Type B pancreatic cell (in vitro differentiated cells): Measurements from ENCODE around the gene CDX1. TPM values are rescaled to one million over a fixed set of nuclear protein-coding genes. Genes with fewer than 3 reads are reported as not detected.

Experiments used
- DNase-seq: peaks from one replicate; pipeline ENCODE4 v3.0.0; 2021; ENCODE audit warnings: mixed read lengths; ENCODE audit not compliant: unreplicated experiment; ENCODE audit errors: extremely low spot score
- H3K27ac Mint-ChIP-seq: 2 replicates; pipeline ENCODE4 v1.8.0; 2021; ENCODE audit warnings: mild to moderate bottlenecking, mixed read lengths
- H3K27me3 Mint-ChIP-seq: 2 replicates; pipeline ENCODE4 v1.8.0; 2021; ENCODE audit warnings: mixed read lengths
- H3K36me3 Mint-ChIP-seq: 2 replicates; pipeline ENCODE4 v1.8.0; 2021; ENCODE audit warnings: mixed read lengths
- H3K4me1 Mint-ChIP-seq: one replicate; pipeline ENCODE4 v1.8.0; 2021; ENCODE audit warnings: mixed read lengths; ENCODE audit not compliant: unreplicated experiment
- H3K4me3 Mint-ChIP-seq: 2 replicates; pipeline ENCODE4 v1.8.0; 2021; ENCODE audit warnings: mild to moderate bottlenecking, mixed read lengths
- H3K9me3 Mint-ChIP-seq: 2 replicates; pipeline ENCODE4 v1.8.0; 2021; ENCODE audit warnings: mixed read lengths
- total RNA-seq: library from RNA; stranded (reverse); gene quantifications from 2 replicates; pipeline ENCODE4 v1.2.1, GENCODE V29; 2021; ENCODE audit warnings: low replicate concordance
- TF ChIP-seq, protein P1 (sequence below): fragments of 200-600 bp; sonication (generic); conservative IDR thresholded peaks from 2 replicates; pipeline ENCODE4 v1.5.0; 2021; ENCODE audit warnings: antibody characterized with exemption, mild to moderate bottlenecking

The CDX1 gene
- total RNA-seq, 1 donor from 2014 or later, result 5.0 TPM

DNA sequence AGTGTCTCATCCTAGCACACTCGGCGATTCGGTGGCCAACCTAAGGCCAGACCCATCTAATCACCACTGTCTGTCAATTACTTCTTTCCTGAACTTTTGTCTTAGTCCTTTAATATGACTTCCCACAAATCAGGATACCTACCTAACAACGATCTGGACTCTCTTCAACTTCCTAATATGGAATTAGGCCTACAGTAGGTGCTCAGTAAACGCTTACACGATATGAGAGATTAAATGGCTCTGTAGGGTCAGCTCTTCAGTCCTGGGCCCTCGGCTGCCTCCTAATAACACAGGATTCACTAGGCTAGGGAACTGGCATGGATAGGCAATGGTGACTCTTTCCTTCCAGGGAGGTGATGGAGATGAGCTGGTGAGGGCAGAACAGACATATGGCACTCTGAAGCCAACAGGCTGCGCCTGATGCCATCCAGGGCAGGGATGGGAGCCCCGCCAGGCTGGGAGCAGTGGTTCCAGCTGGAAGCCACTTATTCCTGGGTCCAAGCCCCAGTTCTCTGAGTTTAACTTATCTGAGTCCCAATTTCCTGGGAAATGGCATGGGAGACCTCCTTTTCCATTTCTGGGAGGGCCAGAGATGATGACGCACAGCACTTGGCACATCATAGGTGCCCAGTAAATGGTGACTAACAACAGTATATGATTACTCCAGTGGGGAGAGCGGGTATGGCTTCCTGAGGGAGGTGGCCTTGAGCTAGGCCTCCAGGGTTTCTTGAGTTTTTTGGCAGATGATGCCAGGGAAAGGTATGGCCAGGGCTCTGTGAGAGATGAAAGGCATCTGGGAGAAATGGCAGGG is 18.3 kb upstream of the CDX1 start:
- H3K27me3 Mint-ChIP-seq, result no peaks in the 10 kb centered on the region
- DNase-seq, result no peak
- H3K27ac Mint-ChIP-seq, result no peak overlapping the region
- no peaks in the 10 kb centered on the region for H3K9me3 Mint-ChIP-seq
- TF ChIP-seq, protein P1, sequence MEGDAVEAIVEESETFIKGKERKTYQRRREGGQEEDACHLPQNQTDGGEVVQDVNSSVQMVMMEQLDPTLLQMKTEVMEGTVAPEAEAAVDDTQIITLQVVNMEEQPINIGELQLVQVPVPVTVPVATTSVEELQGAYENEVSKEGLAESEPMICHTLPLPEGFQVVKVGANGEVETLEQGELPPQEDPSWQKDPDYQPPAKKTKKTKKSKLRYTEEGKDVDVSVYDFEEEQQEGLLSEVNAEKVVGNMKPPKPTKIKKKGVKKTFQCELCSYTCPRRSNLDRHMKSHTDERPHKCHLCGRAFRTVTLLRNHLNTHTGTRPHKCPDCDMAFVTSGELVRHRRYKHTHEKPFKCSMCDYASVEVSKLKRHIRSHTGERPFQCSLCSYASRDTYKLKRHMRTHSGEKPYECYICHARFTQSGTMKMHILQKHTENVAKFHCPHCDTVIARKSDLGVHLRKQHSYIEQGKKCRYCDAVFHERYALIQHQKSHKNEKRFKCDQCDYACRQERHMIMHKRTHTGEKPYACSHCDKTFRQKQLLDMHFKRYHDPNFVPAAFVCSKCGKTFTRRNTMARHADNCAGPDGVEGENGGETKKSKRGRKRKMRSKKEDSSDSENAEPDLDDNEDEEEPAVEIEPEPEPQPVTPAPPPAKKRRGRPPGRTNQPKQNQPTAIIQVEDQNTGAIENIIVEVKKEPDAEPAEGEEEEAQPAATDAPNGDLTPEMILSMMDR, result no peak
- no peak overlapping the region for H3K4me3 Mint-ChIP-seq
- no peaks in the 10 kb centered on the region for H3K36me3 Mint-ChIP-seq
- peaks cover 52% of the 10 kb centered on the region for H3K4me1 Mint-ChIP-seq

DNA sequence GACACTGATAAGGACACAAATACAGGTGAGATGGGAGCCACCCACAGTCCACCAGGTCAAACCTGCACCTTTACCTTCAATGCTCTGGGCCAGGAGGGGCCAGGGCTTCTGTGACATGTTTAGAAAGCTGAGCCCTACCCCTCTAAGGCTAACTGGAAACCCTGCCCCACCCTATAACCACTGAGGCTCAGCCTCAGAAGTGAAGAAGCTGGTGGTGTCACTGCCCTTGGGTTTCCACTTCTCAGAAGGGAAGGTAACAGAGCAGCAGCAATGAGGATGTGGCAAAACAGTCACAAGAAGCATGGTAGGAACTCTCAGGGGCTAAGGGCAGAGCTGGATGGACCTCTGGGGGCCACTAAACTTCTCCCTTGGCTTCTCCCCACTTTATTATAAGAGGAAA is 17.0 kb upstream of the CDX1 start:
- Mint-ChIP-seq H3K27ac (no peak overlapping the region), H3K4me3 (no peak overlapping the region), H3K9me3 (no peaks in the 10 kb centered on the region), H3K27me3 (peaks cover 8% of the 10 kb centered on the region), H3K36me3 (no peaks in the 10 kb centered on the region), H3K4me1 (peaks cover 52% of the 10 kb centered on the region)
- TF ChIP-seq, protein P1, result no peak
- no peak for DNase-seq

DNA sequence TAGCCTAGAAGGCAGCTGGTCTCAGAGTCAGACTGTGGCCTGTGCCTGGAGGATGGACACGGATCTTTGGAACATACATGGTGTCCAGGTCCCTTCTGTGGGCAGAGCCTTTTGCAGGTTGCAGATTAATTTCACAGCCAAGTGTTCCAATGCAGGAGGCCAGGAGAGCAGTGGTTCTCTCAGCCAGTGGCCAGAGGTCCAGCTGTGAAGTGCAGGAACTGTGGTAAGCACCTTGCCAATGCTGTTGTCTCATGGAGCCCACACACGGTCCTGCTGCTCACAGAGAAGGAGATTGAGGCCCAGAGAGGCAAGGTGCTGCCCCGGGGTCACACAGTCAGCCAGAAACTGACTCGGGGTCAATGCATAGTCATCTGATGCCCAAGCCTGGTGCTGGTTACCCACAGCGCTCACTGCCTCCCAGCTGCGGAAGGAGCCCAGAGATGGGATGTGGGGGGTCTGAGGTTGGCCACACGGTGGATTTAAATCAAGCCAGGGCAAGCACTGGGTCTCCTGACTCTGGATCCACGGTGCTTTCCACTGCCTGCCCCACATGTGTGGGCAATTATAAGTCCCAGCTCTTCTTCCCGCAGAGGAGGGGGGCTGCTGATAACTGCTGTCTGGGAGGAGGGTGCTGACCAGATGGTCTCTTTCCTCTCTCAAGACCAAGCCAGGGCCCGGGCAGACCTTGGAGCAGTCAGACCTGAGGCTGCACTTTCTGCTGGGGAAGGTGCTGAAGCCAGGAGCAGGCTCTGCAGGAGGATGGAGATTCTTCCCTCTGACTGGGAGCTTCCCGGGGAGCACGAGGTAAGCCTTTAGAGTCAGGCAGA is 13.7 kb upstream of the CDX1 start:
- H3K36me3 Mint-ChIP-seq, result no peaks in the 10 kb centered on the region
- H3K9me3 Mint-ChIP-seq, result no peaks in the 10 kb centered on the region
- no peak for DNase-seq
- peaks cover 21% of the 10 kb centered on the region for H3K27me3 Mint-ChIP-seq
- TF ChIP-seq, protein P1, result no peak
- H3K4me1 Mint-ChIP-seq, result peaks cover 46% of the 10 kb centered on the region
- H3K4me3 Mint-ChIP-seq, result peak overlapping the region; percentile 89
- H3K27ac Mint-ChIP-seq, result no peak overlapping the region

DNA sequence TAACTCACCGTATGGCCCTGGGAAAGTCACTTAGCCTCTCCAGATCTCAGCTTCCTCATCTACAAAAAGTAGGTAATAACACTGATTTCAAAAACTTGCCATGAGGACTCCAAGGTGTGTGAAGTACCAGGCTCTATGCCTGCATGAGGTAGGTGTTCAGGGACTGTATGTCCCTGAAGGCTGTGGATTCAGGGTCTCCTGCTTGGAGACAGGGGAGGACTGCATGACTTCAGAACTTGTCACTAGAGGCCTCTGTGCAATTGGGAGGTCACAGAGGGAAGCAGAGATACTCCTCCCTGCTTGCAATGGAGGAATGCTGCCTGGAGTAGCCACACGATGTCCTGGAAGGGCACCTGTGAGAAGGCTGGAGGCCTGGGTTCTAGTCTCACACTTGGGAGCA is 13.1 kb upstream of the CDX1 start:
- Mint-ChIP-seq H3K4me3 (peak overlapping the region; percentile 89), H3K27me3 (peaks cover 21% of the 10 kb centered on the region), H3K4me1 (peaks cover 48% of the 10 kb centered on the region), H3K36me3 (no peaks in the 10 kb centered on the region), H3K27ac (no peak overlapping the region), H3K9me3 (no peaks in the 10 kb centered on the region)
- TF ChIP-seq, protein P1, result no peak
- DNase-seq, result no peak

DNA sequence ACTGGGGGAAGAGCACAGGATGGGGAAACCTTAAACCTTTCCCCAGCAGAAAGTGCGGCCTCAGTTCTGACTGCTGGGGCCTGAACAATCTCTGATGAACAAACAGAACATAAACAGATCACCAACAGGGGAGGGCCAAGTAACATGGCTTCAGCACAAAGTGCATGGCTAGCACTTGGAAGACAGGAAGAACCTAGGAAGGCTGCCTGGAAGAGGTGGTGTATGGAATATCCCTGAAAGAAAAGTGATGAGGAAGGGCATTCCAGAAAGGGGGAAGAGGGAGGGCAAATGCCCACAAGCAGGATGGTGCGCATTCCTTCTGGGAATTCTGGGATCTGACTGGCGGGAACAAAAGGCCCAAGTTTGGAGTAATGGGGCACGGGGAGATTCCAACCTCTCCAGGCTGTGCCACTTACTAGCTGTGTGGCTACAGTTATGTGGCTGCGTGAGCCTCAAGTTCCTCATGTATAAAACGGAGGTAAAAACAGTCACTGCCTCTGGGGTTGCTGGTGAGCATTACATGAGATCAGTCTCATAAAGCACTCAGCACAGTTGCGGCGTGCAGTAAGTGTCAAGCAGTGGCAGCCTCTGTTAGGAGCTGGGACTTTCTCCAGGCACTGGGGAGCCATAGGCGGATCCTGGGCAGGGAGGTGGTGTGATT is 12.5 kb upstream of the CDX1 start:
- no peak for DNase-seq
- H3K4me3 Mint-ChIP-seq, result peak overlapping the region; percentile 89
- peaks cover 21% of the 10 kb centered on the region for H3K27me3 Mint-ChIP-seq
- TF ChIP-seq, protein P1, result no peak
- no peaks in the 10 kb centered on the region for H3K9me3 Mint-ChIP-seq
- no peaks in the 10 kb centered on the region for H3K36me3 Mint-ChIP-seq
- H3K4me1 Mint-ChIP-seq, result peaks cover 47% of the 10 kb centered on the region
- peak overlapping the region; percentile 54 for H3K27ac Mint-ChIP-seq
